HG03175 (cell line): Measurements from ENCODE around the gene TMEM125.

Experiments
- ATAC-seq: cut with Tn5 transposase; IDR thresholded peaks from one replicate; pipeline ENCODE4 v1.9.1; 2021; ENCODE audit warnings: mild to moderate bottlenecking, moderate library complexity; ENCODE audit not compliant: unreplicated experiment

Gene TMEM125

DNA sequence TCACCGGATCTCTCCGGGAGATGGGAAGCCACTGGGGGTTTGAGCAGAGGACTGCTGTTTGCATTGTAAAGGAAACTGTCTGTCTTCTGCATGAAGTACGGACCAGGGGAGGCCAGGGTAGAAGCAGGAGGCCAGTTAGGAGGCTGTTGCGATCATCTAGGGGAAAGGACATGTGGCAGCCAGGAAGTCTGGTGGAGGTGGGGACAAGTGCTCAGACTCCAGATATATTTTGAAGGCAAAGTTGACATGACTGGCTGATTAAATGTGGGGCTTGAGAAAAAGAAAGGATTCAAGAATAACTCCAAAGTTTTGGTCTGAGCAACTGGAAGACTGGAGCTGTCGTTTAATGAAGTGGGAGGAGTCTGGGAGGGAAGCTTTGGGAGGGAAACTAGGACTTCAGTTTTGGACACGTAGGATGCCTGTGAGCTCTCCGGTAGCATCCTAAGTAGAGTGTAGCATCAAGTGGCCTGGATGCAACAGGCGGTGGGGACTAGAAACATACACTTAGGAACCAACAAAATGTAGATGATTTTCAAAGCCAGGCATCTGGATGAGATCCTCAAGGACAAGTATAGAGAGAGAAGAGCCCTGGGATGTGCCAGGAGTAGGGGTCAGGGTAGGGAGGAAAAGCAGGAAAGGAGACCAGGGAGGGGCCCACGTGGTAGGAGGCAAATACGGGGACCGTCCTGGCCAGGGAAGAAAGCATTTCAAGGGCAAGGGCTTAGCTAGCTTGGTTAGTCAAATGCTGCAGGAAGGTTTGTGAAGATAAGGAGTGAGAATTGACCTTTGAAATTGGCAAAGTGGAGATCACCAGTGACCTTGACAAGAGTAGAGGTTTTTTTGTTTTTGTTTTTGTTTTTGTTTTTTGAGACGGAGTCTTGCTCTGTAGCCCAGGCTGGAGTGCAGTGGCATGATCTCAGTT, 19.3 kb downstream of the TMEM125 start:
- no peak for ATAC-seq

DNA sequence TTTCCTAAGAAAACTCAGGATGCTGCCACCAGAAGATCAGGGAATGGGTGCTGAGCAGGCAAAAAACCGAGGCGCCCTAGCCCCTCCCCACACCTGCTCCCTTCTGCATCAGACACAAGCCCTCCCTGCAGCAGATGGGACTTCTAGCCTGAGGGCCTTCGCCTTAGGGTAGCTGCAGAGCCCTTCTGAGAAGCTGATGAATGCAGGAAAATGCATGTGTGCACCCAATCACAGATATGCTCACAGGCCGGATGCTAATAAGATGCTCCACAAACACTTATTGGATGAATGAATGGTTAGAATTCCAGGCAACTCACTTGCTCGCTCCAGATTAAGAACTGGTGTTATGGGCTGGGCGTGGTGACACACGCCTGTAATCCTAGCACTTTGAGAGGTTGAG, 22.4 kb downstream of the TMEM125 start:
- ATAC-seq, result no peak

DNA sequence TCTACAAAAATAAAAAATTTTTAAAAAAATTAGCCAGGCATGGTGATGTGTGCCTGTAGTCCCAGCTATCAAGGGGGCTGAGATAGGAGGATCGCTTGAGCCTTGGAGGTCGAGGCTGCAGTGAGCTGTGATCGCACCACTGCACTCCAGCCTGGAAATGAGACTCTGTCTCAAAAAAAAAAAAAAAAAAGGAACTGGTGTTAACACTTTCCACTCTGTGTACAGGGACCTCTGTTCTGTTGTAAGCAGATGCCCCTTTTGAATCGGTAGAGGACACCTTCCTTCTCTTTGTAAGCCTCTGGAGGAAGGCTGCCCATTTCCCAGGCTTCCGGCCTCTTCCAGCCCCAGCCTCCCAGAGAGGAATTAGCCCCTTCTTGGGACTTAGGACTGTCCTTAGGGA, 22.9 kb downstream of the TMEM125 start:
- no peak for ATAC-seq

DNA sequence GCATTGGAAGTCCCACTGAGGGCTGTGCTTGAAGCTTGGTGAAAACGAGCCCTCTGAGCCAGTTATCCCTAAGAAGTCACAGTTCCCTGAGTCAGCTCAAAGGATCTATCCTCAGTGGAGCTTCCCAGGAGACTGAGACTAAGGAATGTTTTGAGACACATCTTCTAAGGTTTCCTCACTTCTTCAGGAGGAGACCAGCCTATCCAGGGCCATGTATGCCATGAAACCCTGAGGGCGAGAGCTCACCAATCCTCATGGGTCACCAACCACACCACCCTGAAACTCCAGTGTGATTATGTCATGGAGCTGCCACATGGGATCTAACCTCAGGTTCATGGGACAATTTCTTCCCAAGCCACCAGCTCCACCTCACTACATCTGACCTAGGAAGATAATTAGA, 23.4 kb downstream of the TMEM125 start:
- no peak for ATAC-seq

DNA sequence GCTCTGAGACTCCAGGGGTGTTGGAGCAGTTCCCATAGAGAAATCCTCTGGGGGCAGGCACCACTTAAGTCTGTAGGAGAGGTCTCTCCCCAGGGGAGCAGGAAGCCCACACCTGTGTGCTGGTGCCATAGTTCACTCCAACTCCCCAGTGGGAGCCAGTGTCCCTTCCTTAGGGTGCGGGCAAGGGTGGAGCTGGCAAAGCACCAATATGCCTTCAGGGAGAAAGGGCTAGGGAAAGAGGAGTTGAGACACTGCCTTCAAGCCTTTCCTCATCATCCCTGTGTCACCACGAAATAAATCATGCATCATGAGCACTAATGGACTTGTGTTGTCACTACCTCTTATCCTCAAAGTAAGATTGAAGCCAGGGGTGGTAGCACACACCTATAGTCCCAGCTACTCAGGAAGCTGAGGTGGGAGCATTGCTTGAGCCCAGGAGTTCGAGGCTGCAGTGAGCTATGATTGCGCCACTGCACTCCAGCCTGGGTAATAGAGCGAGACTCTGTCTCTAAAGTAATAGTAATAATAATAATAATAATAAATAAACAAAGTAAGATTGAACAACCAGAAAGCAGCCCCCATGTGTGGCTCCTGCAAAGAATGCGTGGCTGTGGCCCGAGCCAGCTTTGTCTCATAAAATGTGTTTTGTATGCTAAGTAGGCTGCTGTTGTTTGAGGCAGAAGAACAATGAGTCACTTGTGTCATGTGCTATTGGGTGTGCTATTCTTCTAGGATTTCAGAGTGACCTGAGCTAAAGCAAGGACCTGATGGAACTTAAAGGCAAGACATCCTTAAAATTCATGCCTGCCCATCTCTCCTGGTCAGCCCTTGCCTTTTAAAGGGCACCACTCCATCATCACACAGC, 24.3 kb downstream of the TMEM125 start:
- ATAC-seq, result no peak

DNA sequence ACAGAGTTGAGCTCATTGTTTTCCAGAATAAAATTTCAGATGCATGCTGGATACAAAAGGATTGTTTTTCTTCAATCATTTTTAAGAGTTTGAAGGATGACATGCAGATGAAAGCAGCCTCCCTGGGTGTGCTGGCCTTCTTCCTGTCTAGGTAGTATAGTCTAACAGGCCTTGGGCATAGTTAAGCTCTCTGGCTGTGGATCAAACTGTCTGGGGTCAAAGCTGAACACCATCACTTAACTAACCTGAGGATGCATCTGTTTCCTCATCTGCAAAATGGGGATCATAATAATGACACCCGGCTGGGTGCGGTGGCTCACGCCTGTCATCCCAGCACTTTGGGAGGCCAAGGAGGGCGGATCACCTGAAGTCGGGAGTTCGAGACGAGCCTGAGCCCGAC, 25.0 kb downstream of the TMEM125 start:
- no peak for ATAC-seq

DNA sequence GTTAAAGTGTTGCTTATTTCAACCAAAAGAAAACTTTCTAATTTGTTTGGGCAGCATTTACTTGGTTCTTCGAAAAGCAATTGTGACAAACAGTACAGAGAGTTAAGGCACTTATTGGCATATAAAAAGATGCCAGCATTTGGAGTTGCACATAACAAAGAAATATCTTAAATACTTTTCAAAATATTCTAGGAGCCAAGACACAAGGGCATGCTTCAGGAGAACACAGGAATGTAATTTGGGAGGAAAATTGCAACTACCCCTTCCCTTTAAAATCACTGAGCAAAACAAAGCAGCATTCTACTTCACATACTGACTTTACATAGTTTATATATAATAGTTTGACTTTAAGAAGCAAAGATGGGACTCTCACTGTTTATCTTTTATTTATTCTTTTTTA, 26.4 kb downstream of the TMEM125 start:
- ATAC-seq, result no peak

DNA sequence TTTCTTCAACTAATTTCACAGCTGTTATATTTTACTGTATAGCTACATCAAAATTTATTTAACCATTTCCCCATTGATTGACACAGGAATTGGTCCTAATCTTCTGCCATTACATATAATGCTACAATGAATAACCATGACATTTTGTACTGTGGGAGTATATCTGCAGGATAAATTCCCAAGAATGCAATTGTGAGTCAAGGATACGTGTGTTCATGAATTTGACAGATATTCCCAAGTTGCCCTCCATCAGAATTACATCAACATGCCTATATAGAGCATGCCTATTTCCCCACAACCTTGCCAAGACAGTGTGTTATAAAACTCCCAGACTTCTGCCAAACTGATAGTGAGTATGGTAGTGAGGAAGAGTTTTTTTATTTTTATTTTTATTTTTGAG, 28.3 kb downstream of the TMEM125 start:
- no peak for ATAC-seq

DNA sequence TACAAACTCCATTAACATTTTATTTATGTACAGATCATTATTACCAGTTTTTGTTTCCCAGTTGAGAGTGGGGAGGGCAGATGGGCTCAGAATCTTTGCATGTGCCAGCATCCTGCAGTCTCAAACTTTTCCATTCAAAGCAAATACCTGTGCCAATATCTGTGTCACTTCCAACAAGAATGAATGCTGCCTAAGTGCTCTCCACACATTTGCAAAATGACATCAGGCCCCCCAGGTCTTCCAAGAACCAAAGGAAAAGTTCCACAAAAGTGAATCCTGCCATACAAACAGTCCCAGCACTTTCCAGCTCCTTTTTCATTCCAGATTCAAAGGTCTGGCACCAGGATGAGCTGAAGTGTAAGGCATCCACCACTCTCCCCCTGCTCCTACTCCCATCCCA, 29.3 kb downstream of the TMEM125 start:
- ATAC-seq, result no peak

DNA sequence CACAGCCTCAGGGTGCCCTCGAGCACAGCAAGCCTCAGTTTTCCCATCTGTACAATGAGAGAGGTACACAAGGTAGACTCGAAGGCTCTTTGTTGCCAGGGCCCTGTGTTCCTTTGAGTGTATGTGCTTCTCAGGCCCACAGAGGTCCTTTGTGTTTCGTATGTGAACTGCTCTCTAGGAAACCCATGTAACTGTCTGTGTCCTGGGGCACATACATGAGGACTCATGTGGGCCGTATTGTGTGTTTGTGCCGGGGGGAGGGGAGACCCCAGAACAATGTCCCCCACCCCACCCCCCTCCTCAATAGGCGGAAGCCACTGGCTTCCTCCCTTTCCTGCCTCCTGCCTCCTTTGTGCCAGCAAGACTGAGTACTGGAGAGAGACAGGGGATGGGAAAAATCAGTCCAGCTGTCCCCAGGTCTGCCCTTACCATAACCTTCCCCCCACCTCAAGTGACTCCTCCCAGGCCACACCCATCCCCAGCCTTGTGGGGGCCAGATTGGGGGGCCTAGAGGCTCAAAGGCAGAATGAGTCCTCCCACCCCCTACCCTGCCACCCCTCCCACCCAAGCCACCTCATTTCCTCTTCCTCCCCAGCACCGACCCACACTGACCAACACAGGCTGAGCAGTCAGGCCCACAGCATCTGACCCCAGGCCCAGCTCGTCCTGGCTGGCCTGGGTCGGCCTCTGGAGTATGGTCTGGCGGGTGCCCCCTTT, 30.8 kb downstream of the TMEM125 start, which contains the start of gene TIE1:
TIE1 (plus strand) TSS at position 605 of the 717 bp plus-strand sequence; CDS start at position 695, 90 bp downstream.
- no peak for ATAC-seq

DNA sequence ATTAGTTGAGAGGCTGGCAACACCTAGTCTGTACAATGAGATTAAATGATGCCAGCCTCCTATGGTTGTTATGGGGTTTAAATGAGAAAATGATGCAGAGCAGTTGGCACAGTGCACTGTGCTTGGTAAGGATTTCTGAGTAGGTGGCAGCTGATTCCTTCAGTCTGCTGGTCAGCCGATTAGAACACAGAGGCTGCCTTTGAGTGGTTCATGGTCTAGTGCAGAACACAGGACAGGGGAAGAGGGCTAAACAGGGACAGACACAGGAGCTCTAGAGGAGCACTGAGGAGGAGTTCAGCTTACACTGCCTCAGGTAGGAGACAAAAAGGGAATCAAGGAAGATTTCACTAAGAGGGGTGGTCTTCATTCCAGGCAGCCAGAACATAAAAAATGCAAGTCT, 32.4 kb downstream of the TMEM125 start:
- ATAC-seq, result no peak

DNA sequence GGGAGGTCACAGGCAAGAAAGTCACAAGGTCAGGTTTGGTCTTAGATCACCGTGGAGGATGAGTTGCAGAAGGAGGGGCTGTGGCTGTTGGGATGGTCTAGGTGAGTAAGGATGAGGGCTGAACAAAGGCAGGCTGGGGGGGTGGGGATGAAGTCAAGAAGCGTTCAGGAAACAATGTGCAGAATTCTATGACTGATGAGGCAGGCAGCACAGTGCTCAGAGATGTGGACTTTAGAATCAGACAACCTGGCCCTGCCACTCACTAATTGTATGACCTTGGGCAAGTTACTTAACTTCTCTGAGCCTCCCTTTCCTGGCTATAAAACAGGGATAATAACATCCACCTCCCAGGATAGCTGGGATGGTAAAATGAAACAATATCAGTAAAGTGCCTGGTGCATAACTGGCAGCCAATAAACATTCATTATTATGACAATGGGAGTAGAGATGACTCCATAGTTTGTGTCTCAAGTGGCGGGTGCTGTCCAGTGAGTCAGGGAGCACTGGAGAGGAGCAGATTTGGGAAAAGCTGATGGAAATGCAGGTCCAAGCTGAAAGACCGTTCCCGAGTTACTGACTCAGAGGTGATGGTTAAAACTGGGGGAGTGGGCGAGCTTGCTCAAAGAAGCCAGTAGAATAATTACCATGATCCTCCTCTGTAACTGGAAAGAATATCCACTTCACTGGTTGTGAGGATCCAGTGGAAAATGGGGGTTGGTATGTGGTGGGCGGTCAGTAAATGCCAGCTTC, 33.1 kb downstream of the TMEM125 start:
- no peak for ATAC-seq

DNA sequence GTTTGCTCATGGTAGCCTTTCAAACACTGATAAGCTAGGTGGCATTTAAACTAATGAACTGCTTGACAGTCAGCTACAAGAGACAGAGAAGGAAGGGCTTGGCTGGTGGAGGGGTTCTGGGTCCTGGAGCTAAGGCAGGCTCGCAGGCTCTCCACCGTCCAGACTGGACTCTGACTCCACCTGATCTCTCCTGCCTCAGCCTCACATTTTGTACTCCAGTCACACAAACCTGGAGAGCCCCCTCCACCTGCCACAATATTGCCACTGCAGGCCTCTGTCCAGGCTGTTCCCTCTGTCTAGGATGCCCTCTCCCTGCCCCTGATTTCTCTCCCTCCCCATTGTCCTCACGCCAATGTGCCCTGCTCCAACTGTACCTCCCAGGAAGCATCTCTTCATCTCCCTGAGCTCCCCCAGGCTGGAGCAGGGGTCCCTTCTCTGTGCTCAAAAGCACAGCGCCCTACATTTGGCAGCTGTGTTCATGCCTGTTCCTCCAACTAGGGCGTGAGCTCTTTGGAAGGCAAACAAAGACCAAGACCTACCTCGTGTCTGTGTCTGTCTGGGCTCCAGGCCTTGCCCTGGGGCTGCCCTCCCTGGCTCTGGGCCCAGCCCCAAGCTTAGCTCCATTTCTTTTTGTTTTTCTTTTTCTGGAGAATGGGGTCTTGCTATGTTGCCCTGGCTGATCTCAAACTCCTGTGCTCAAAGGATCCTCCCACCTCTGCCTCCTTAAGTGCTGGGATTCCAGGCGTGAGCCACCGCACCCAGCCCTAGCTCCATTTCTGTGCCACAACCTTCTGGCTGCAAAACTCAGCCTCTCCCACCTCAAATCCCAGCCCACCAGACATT, 33.9 kb downstream of the TMEM125 start:
- no peak for ATAC-seq

DNA sequence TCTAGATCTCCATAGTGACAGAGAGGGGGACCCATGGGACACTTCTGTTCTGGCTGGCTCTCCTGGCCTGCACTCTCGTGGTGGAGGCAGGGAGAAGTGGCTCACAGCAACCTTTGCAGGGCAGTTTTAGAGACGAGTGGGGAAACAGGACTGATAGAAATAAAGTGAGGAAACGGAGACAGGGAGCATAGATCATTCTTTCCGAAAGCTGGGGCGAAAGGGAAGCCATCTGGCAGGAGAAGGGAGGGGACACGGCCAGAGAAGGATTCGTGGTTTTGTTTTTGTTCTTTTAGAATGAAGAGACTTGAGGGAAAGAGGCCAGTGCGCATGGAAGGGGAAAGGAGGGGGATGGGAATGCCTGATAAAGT, 34.5 kb downstream of the TMEM125 start:
- no peak for ATAC-seq

DNA sequence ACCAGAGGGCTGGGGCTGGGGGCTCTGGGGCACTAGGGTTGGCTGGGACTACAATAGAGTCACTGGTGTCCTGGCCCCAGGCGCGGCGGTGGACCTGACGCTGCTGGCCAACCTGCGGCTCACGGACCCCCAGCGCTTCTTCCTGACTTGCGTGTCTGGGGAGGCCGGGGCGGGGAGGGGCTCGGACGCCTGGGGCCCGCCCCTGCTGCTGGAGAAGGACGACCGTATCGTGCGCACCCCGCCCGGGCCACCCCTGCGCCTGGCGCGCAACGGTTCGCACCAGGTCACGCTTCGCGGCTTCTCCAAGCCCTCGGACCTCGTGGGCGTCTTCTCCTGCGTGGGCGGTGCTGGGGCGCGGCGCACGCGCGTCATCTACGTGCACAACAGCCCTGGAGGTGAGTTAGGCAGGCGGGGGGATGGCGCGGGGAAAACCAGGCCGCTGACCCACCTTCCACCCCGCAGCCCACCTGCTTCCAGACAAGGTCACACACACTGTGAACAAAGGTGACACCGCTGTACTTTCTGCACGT, 35.1 kb downstream of the TMEM125 start:
- no peak for ATAC-seq

DNA sequence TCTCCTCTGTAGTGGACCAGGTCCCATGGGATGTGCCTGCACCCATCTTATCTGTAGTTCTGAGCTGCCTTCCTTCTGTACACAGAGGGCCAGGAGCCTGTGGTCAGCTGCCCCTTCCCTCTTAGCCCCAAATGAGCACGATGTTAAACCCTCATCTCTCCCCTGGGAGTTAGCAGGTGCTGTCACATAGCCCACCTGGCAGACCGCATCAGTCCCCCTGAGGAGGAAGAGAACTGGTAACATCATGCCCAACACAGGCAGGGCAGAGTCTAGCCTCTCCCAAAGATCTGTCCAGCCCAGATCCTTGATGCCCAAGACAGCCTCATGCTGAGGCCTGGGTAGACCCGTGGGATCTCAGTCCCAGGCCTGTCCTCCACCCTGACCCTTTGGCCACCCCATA, 35.7 kb downstream of the TMEM125 start:
- ATAC-seq, result no peak

DNA sequence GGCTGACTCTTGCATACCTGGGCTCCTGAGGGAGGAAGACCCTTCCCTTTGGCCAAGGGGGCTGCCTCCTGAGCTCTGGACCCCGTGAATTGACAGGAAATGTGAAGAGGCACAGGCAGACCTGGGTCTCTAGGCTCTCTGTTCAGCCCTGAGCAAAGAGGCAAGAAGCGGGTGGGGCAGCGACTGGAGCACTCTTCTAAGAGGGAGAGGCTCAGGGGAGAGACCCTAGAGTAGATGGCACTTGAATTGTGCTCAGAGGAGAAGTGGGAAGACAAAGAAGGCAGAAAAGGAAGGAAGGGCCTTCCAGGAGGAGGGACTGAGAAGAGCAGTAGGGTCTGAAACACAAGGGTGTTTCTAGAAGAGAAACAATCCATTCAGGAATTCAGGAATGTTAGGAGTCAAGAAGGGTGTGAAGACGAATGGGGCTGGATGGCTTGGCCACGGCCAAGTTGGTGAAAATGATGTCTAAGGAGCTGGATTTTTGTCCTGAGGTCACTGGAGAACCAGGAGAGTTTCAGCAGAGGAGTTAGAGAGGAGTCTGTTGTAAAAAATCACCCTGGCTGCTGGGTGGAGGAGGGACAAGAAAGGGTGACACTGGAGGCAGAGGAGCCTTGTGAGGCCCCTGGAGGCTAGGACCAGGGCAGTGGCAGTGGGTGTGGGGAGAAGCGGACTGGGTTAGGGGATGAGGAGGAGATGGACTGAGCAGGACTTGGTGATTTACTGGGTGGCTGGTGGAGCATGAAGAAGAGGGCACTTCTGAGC, 36.3 kb downstream of the TMEM125 start:
- ATAC-seq, result no peak

DNA sequence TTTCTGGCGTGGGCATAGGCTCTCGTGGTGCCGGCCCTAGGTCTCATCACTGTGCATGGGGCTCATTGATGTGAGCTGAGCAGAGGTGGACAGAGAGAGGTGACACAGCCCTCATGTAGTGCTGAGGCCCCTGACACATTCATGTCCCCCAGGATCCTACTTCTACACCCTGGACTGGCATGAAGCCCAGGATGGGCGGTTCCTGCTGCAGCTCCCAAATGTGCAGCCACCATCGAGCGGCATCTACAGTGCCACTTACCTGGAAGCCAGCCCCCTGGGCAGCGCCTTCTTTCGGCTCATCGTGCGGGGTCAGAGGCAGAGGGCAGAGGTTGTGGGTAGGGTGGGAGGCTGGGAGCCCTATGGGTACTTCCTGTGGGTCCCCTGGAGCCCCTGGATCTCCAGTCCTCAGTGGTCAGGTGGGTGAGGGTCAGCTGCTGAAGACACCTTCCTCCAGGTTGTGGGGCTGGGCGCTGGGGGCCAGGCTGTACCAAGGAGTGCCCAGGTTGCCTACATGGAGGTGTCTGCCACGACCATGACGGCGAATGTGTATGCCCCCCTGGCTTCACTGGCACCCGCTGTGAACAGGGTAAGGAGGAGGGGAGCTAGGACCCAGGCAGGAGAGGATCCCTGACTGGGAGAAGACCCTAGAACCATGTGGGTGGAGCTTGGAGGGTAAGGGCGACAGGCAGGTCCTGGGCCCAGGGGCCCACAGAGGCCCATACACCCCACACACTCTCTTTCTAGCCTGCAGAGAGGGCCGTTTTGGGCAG, 37.1 kb downstream of the TMEM125 start:
- ATAC-seq, result no peak
